GM13977 (cell line): ENCODE data around the gene CNTLN.

Source experiments
- DNase-seq: peaks from one replicate; pipeline ENCODE4 v3.0.0; 2012; ENCODE audit warnings: low spot score
- in situ Hi-C: fragments of 300-500 bp; cut with MboI; formaldehyde crosslinking; loops from one replicate; pipeline ENCODE4 v1.12.0; 2022; ENCODE audit warnings: low sequenced_read_pairs, low pct_unique_long_range_greater_than_20kb, mixed read lengths, inconsistent platforms; ENCODE audit not compliant: unreplicated experiment
- TF ChIP-seq, protein P1 (sequence below): IDR thresholded peaks from 2 replicates; pipeline ENCODE4 v1.5.1; 2012; ENCODE audit warnings: mild to moderate bottlenecking, control low read depth; ENCODE audit not compliant: insufficient read depth; ENCODE audit errors: extremely low read depth, missing control alignments

The CNTLN gene

DNA sequence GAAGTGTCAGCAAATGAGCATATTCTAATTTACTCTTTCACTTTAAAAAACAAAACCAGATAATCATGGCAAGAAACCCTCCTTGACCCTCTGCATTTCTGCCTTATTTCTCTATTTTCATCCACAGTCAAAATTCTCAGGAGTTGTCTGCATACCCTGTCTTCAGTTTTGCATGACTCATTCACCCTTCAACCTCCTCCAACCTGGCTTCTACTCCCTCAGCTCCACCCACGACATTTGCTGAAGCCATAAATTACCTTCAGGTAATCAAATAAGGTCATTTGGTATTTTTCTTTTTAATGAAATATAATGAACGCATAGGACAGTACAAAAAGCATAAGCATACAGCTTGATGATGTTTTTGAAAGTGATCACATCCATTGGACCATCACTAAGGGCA, 416.2 kb downstream of the CNTLN start:
- DNase-seq, result no peak
- TF ChIP-seq, protein P1, sequence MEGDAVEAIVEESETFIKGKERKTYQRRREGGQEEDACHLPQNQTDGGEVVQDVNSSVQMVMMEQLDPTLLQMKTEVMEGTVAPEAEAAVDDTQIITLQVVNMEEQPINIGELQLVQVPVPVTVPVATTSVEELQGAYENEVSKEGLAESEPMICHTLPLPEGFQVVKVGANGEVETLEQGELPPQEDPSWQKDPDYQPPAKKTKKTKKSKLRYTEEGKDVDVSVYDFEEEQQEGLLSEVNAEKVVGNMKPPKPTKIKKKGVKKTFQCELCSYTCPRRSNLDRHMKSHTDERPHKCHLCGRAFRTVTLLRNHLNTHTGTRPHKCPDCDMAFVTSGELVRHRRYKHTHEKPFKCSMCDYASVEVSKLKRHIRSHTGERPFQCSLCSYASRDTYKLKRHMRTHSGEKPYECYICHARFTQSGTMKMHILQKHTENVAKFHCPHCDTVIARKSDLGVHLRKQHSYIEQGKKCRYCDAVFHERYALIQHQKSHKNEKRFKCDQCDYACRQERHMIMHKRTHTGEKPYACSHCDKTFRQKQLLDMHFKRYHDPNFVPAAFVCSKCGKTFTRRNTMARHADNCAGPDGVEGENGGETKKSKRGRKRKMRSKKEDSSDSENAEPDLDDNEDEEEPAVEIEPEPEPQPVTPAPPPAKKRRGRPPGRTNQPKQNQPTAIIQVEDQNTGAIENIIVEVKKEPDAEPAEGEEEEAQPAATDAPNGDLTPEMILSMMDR, result no peak
- in situ Hi-C loops, result no loop called here
